OCI-LY3 (cell line): ENCODE results near the gene SCFD1.
"Not testable (repeated sequence)": the region's sequence is repeated elsewhere in the genome, so short reads cannot be mapped to it uniquely, and the experiment has no call there.

Experiments
- H2AFZ ChIP-seq: fragments of 200-600, 300-600 bp; shearing (Covaris generic); 2 replicates; pipeline ENCODE4 v1.6.0; 2014; ENCODE audit warnings: antibody characterized with exemption, low read depth, low read length
- H3K27ac ChIP-seq: fragments of 200-600, 300-600 bp; sonication (generic); 2 replicates; pipeline ENCODE4 v1.5.1; 2014; ENCODE audit warnings: mild to moderate bottlenecking, low read length, moderate library complexity, mixed read lengths
- H3K27me3 ChIP-seq: fragments of 200-600, 300-600 bp; sonication (generic); 2 replicates; pipeline ENCODE4 v1.6.1; 2014; ENCODE audit warnings: low read depth, low read length, mixed read lengths
- H3K36me3 ChIP-seq: fragments of 200-600, 300-600 bp; sonication (generic); replicated peaks from 2 replicates; pipeline ENCODE3; 2014; ENCODE audit warnings: low read depth, low read length, mixed read lengths
- H3K4me1 ChIP-seq: fragments of 300-600, 200-600 bp; sonication (generic); 2 replicates; pipeline ENCODE4 v1.6.1; 2014; ENCODE audit warnings: low read length, mixed read lengths
- H3K4me2 ChIP-seq: fragments of 200-600, 300-600 bp; sonication (generic); 2 replicates; pipeline ENCODE4 v1.6.1; 2014; ENCODE audit warnings: low read length, mixed read lengths
- H3K4me3 ChIP-seq: fragments of 300-600, 200-600 bp; sonication (generic); 2 replicates; pipeline ENCODE4 v1.5.1; 2014; ENCODE audit warnings: antibody characterized with exemption, mild to moderate bottlenecking, low read length, moderate library complexity
- H3K79me2 ChIP-seq: fragments of 300-600, 200-600 bp; shearing (Covaris generic); 2 replicates; pipeline ENCODE4 v1.6.1; 2014; ENCODE audit warnings: mild to moderate bottlenecking, low read length, mixed read lengths
- H3K9ac ChIP-seq: fragments of 300-600, 200-600 bp; shearing (Covaris generic); 2 replicates; pipeline ENCODE4 v1.6.0; 2014; ENCODE audit warnings: mild to moderate bottlenecking, low read length, moderate library complexity
- H3K9me3 ChIP-seq: fragments of 200-600, 300-600 bp; shearing (Covaris generic); 2 replicates; pipeline ENCODE4 v1.6.1; 2014; ENCODE audit warnings: low read length, mixed read lengths; ENCODE audit not compliant: insufficient read depth
- H4K20me1 ChIP-seq: fragments of 200-600, 300-600 bp; sonication (generic); 2 replicates; pipeline ENCODE4 v1.6.1; 2016; ENCODE audit warnings: low read length, mixed read lengths; ENCODE audit not compliant: insufficient read depth
- EZH2phosphoT487 ChIP-seq: fragments of 200-600 bp; shearing (Covaris generic); IDR thresholded peaks from 2 replicates; pipeline ENCODE4 v1.6.1; 2018; ENCODE audit warnings: antibody characterized with exemption, mixed run types, low read depth
- TF ChIP-seq, protein P1 (sequence below): fragments of 200-600, 300-600 bp; sonication (generic); IDR thresholded peaks from 2 replicates; pipeline ENCODE4 v1.5.1; 2014; ENCODE audit warnings: antibody characterized with exemption, low read length, low read depth

Gene SCFD1

DNA sequence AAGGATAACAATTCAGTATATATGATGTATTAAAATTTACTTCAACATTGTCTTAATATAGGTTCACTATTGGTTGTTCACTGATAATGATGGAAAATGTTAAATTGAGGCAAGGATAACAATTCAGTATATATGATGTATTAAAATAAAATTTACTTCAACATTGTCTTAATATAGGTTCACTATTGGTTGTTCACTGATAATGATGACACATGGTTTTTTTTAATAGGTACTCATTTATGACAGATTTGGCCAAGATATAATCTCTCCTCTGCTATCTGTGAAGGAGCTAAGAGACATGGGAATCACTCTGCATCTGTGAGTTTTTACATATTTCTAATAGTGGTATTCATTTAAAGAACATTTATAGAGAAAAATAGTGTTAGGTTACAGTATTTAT lies 8.1 kb downstream of the SCFD1 start:
- no peak overlapping the region for H3K4me2 ChIP-seq
- no peak overlapping the region for H3K27ac ChIP-seq
- TF ChIP-seq, protein P1, sequence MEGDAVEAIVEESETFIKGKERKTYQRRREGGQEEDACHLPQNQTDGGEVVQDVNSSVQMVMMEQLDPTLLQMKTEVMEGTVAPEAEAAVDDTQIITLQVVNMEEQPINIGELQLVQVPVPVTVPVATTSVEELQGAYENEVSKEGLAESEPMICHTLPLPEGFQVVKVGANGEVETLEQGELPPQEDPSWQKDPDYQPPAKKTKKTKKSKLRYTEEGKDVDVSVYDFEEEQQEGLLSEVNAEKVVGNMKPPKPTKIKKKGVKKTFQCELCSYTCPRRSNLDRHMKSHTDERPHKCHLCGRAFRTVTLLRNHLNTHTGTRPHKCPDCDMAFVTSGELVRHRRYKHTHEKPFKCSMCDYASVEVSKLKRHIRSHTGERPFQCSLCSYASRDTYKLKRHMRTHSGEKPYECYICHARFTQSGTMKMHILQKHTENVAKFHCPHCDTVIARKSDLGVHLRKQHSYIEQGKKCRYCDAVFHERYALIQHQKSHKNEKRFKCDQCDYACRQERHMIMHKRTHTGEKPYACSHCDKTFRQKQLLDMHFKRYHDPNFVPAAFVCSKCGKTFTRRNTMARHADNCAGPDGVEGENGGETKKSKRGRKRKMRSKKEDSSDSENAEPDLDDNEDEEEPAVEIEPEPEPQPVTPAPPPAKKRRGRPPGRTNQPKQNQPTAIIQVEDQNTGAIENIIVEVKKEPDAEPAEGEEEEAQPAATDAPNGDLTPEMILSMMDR = no peak
- TF ChIP-seq EZH2phosphoT487 = no peak
- no peak overlapping the region for H3K9ac ChIP-seq
- peaks cover 22% of the 10 kb centered on the region for H4K20me1 ChIP-seq
- H3K27me3 ChIP-seq = no peaks in the 10 kb centered on the region
- H3K4me1 ChIP-seq = no peaks in the 10 kb centered on the region
- no peak overlapping the region for H3K4me3 ChIP-seq
- peaks cover 42% of the 10 kb centered on the region for H3K79me2 ChIP-seq
- no peaks in the 10 kb centered on the region for H3K9me3 ChIP-seq
- peaks cover 24% of the 10 kb centered on the region for H3K36me3 ChIP-seq
- H2AFZ ChIP-seq = no peak overlapping the region

DNA sequence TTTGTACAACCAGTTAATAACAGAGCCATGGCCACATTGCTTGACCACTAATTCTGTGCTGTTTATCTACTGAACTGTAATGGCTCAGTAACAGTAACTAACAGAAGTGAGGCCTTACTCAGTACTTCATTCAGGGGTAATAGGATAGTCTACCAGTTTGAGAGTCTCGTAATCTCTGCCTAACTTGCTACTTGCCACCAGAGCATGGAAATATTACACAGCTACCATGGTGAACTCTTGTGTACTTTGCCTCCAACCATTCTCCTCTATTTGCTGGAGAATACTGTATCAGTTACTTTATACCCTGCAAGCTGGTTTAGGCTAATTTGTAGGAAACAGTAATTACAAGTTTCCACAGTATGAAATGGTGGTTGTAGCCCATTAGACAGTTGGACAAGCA lies 10.6 kb downstream of the SCFD1 start:
- H3K79me2 ChIP-seq = peaks cover 19% of the 10 kb centered on the region; the same call in 1 of the 2 replicates
- H3K4me1 ChIP-seq = no peaks in the 10 kb centered on the region
- H3K4me3 ChIP-seq = no peak overlapping the region
- H3K4me2 ChIP-seq = no peak overlapping the region
- peaks cover 34% of the 10 kb centered on the region for H3K36me3 ChIP-seq
- no peaks in the 10 kb centered on the region for H3K27me3 ChIP-seq
- TF ChIP-seq, protein P1 = no peak
- no peak for TF ChIP-seq EZH2phosphoT487
- H3K27ac ChIP-seq = no peak overlapping the region
- H3K9ac ChIP-seq = no peak overlapping the region
- H3K9me3 ChIP-seq = no peaks in the 10 kb centered on the region
- H2AFZ ChIP-seq = no peak overlapping the region
- peaks cover 11% of the 10 kb centered on the region; the same call in 1 of the 2 replicates for H4K20me1 ChIP-seq

DNA sequence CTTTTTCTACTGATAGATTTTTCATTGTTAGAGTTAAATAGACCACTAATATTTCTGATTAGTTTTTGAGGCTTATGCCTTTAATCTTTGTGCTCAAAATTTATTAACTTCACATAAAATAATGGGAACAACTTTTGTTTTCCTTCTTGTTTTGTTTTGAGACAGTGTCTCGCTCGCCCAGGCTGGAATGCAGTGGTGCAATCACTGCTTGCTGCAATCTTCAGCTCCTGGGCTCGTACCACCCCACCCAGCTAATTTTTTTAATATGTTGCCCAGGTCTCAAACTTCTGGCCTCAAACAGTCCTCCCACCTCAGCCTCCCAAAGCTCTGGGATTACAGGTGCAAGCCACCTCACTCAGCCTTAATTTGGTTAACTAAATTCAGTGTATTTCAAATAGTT lies 16.8 kb downstream of the SCFD1 start:
- H3K27me3 ChIP-seq = no peaks in the 10 kb centered on the region
- no peak overlapping the region for H3K4me2 ChIP-seq
- no peak overlapping the region for H3K4me3 ChIP-seq
- peaks cover 4% of the 10 kb centered on the region; the same call in 1 of the 2 replicates for H4K20me1 ChIP-seq
- no peak overlapping the region for H3K9ac ChIP-seq
- no peak overlapping the region for H3K27ac ChIP-seq
- peaks cover 8% of the 10 kb centered on the region for H3K4me1 ChIP-seq
- no peak overlapping the region for H2AFZ ChIP-seq
- H3K9me3 ChIP-seq = no peaks in the 10 kb centered on the region
- H3K79me2 ChIP-seq = no peaks in the 10 kb centered on the region
- H3K36me3 ChIP-seq = peaks cover 47% of the 10 kb centered on the region
- no peak for TF ChIP-seq EZH2phosphoT487
- TF ChIP-seq, protein P1 = no peak

DNA sequence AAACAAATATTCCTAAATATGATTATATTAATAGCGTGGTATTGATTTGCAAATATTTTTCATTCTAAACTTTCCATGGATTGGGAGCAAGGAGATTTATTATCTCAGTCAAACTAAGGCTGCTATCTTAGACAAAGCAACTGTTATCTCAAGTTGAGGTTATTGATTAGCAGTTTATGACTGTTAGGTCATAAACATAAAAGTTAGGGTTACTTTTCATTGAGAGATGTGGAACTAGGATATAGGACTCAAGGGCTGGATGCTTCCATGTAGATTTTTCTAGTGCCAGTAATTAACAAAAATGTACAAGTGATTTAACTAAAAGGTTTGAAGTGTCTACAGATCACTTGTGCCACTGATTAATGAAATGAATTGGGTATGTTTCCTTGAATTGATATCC lies 19.1 kb downstream of the SCFD1 start:
- Histone ChIP-seq H3K79me2 (peaks cover 10% of the 10 kb centered on the region), H2AFZ (no peak overlapping the region), H3K4me3 (no peak overlapping the region), H3K4me1 (peaks cover 8% of the 10 kb centered on the region), H3K27me3 (no peaks in the 10 kb centered on the region), H3K27ac (no peak overlapping the region), H3K9ac (no peak overlapping the region), H4K20me1 (no peaks in the 10 kb centered on the region), H3K9me3 (no peaks in the 10 kb centered on the region), H3K4me2 (no peak overlapping the region), H3K36me3 (peaks cover 50% of the 10 kb centered on the region)
- TF ChIP-seq EZH2phosphoT487 = no peak
- TF ChIP-seq, protein P1 = no peak

DNA sequence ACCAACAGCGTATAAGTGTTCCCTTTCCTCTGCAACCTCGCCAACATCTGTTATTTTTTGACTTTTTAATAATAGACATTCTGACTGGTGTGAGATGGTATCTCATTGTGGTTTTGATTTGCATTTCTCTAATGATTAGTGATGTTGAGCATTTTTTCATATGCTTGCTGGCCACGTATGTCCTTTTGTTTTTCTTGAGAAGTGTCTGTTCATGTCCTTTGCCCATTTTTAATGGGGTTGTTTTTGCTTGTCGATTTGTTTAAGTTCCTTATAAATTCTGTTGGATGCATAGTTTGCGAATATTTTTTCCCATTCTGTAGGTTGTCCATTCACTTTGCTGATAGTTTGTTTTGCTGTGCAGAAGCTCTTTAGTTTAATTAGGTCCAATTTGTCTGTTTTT lies 22.3 kb downstream of the SCFD1 start:
- H3K9ac ChIP-seq, H3K27me3 ChIP-seq, H3K79me2 ChIP-seq, H4K20me1 ChIP-seq, H3K9me3 ChIP-seq, H3K4me3 ChIP-seq, H3K4me1 ChIP-seq, H3K4me2 ChIP-seq, H3K27ac ChIP-seq, H2AFZ ChIP-seq: not testable (repeated sequence)
- H3K36me3 ChIP-seq = peaks cover 43% of the 10 kb centered on the region
